Stimulated activated CD4-positive, alpha-beta T cell treated with anti-CD3 and anti-CD28 coated beads, TNF-alpha, amount 100 ng/mL, for 48 hours (primary cell): Measurements from ENCODE around the gene CCDC142.

Source experiments
- DNase-seq, 3 donors: peaks; one replicate each; pipeline ENCODE4 v3.0.0-alpha.2; 2020; ENCODE audit warnings: low read depth in 3 of 3

Gene CCDC142

GRCh38 chr2:74514368-74515270 lies 31.8 kb upstream of the CCDC142 start, which contains the start of gene TLX2:
TSS of gene TLX2 (plus strand) at chr2:74514450. CDS start at chr2:74514807, 357 bp downstream.
- no peak for DNase-seq

GRCh38 chr2:74513605-74514367 lies 31.0 kb upstream of the CCDC142 start:
- no peak for DNase-seq

- no peak for DNase-seq
Measured at GRCh38 chr2:74512744-74513604, 30.2 kb upstream of the CCDC142 start.

GRCh38 chr2:74511104-74511989 lies 28.5 kb upstream of the CCDC142 start:
- no peak for DNase-seq

GRCh38 chr2:74510272-74510671 lies 27.5 kb upstream of the CCDC142 start:
- DNase-seq, result no peak

GRCh38 chr2:74507926-74508520 lies 25.2 kb upstream of the CCDC142 start:
- DNase-seq, result no peak

- peak; percentile 94 to 99 (median 95) for DNase-seq
Measured at GRCh38 chr2:74507145-74507925, 24.5 kb upstream of the CCDC142 start, which contains the start of gene PCGF1. TSS of gene PCGF1 (minus strand) at chr2:74507695. CDS start at chr2:74507668, 27 bp downstream.

GRCh38 chr2:74505448-74506246 lies 22.8 kb upstream of the CCDC142 start:
- DNase-seq, result no peak

GRCh38 chr2:74504591-74504990 lies 21.8 kb upstream of the CCDC142 start:
- no peak for DNase-seq

GRCh38 chr2:74503506-74504475 lies 21.0 kb upstream of the CCDC142 start:
- no peak for DNase-seq

GRCh38 chr2:74502720-74503505 lies 20.1 kb upstream of the CCDC142 start:
- DNase-seq, result no peak

GRCh38 chr2:74502147-74502719 lies 19.4 kb upstream of the CCDC142 start:
- no peak for DNase-seq

GRCh38 chr2:74501335-74502071 lies 18.7 kb upstream of the CCDC142 start:
- DNase-seq, result no peak

GRCh38 chr2:74500578-74500946 lies 17.8 kb upstream of the CCDC142 start:
- DNase-seq, result no peak

- DNase-seq, result no peak
Measured at GRCh38 chr2:74499940-74500577, 17.3 kb upstream of the CCDC142 start.
